K562 (cell line): Measurements from ENCODE around the gene FRA10AC1. TPM values are rescaled to one million over a fixed set of nuclear protein-coding genes. Genes with fewer than 3 reads are reported as not detected.

ENCODE experiments used
- EP400 ChIP-seq: fragments of 450-650 bp; IDR thresholded peaks from 2 replicates; pipeline ENCODE4 v1.6.1; 2017; ENCODE audit warnings: antibody characterized with exemption, mild to moderate bottlenecking, moderate library complexity
- GTF3C2 ChIP-seq: IDR thresholded peaks from 3 replicates; pipeline ENCODE4 v1.6.1; 2011; ENCODE audit warnings: borderline replicate concordance, mild to moderate bottlenecking, moderate library complexity; ENCODE audit not compliant: insufficient read length; ENCODE audit errors: extremely low read depth
- MEIS2 ChIP-seq: fragments of 450-650 bp; IDR thresholded peaks from 2 replicates; pipeline ENCODE4 v1.6.1; 2014; ENCODE audit warnings: mild to moderate bottlenecking; ENCODE audit not compliant: partially characterized antibody
- NCOA6 ChIP-seq: fragments of 450-650 bp; IDR thresholded peaks from 2 replicates; pipeline ENCODE4 v1.6.1; 2017; ENCODE audit warnings: mild to moderate bottlenecking
- RREB1 ChIP-seq: fragments of 250-450 bp; sonication (Bioruptor Pico); IDR thresholded peaks from 2 replicates; pipeline ENCODE4 v1.4.0; 2020
- SIX5 ChIP-seq, 2 experiments: IDR thresholded peaks; 2 replicates each; pipeline ENCODE4 v1.6.1; 2011; ENCODE audit warnings: low read length in 2 of 2, borderline replicate concordance in 1 of 2, low read depth in 1 of 2, mild to moderate bottlenecking in 1 of 2, moderate library complexity in 1 of 2; ENCODE audit not compliant: insufficient read depth in 1 of 2
- SMAD3 ChIP-seq: fragments of 450-650 bp; formaldehyde crosslinking; conservative IDR thresholded peaks from 2 replicates; pipeline ENCODE4 v1.4.0; 2020; ENCODE audit warnings: mild to moderate bottlenecking
- TARDBP ChIP-seq: fragments of 450-650 bp; IDR thresholded peaks from 2 replicates; pipeline ENCODE4 v1.6.1; 2016
- ZC3H11A ChIP-seq: IDR thresholded peaks from 2 replicates; pipeline ENCODE4 v1.6.1; 2012; ENCODE audit warnings: low read depth, low read length, improper control_type of control experiment
- ZKSCAN3 ChIP-seq: fragments of 250-450 bp; sonication (Bioruptor Pico); IDR thresholded peaks from 2 replicates; pipeline ENCODE4 v1.4.0; 2020
- ZMIZ1 ChIP-seq, 2 experiments: fragments of 150-350 bp in 1 of 2; IDR thresholded peaks; 2 replicates each; pipeline ENCODE4 v1.6.1; 2012 to 2016; ENCODE audit warnings: low read depth in 2 of 2, low read length in 2 of 2, mild to moderate bottlenecking in 1 of 2, moderate library complexity in 1 of 2
- polyA plus RNA-seq, 8 experiments: library from polyadenylated mRNA; depleted of rRNA in 4 of 8; stranded (reverse) in 5 of 8; unstranded in 3 of 8; fragments of >200 nt; fragmentation: Nextera tagmentation in 2 of 8; fragmentation: Illumina TruSeq in 1 of 8; extraction: Ambion mirVana in 2 of 8; extraction: Trizol in 1 of 8; gene quantifications; 2 replicates each; pipeline versions ENCODE4 v1.2.1 to v1.2.3, GENCODE V29; 2011 to 2014; ENCODE audit warnings: inconsistent platforms in 1 of 8, missing spikeins in 1 of 8
- total RNA-seq, 7 experiments: library from RNA; depleted of rRNA in 6 of 7; stranded (reverse); fragments of >200 nt in 6 of 7; fragmentation: Illumina TruSeq in 2 of 7; extraction: Trizol in 2 of 7; gene quantifications; 2 replicates each; pipeline versions ENCODE4 v1.2.1 to v1.2.3, GENCODE V29; 2011 to 2021; ENCODE audit warnings: low replicate concordance in 1 of 7

The FRA10AC1 gene
- total and polyA plus RNA-seq, 9 of the 15 experiments (the other 6 are each of a cell fraction or from before 2014, with no cell fraction given): 4.4 to 11.8 (median 8.0) TPM

GRCh38 chr10:93702210-93703001 is at the start of gene FRA10AC1 (continued):
- TF ChIP-seq GTF3C2: no peak
- 0 out of 2 replicates have a peak, but pooled peaks have one; percentile 32 for TF ChIP-seq SMAD3
- TF ChIP-seq TARDBP: no peak
- TF ChIP-seq MEIS2: no peak
- peak; percentile 57; the same call in 1 of the 2 replicates for TF ChIP-seq EP400
- TF ChIP-seq ZKSCAN3 (CRISPR knock-in tag): no peak
- no peak for TF ChIP-seq NCOA6
- peak; percentile 96 for TF ChIP-seq RREB1 (CRISPR knock-in tag)
- TF ChIP-seq SIX5 (IDR thresholded peaks at IDR 0.05; ENCODE audit: borderline replicate concordance in 1 of 2, insufficient read depth in 1 of 2, low read depth in 1 of 2, low read length in 2 of 2): peak in 1 of 2 experiments; percentile 39; a peak in 2 of 4 replicates
- peak in 1 of 2 experiments; percentile 70; a peak in 1 of 4 replicates for TF ChIP-seq ZMIZ1 (IDR thresholded peaks at IDR 0.05; ENCODE audit: low read depth in 2 of 2, low read length in 2 of 2)
- peak; percentile 75; the same call in 1 of the 2 replicates for TF ChIP-seq ZC3H11A
